ENCODE data around the gene HDAC9. TPM values are rescaled to one million over a fixed set of nuclear protein-coding genes. Genes with fewer than 3 reads are reported as not detected.

HDAC9 gene
- total RNA-seq, 1 donor from 2014 or later: 28.6 TPM

DNA sequence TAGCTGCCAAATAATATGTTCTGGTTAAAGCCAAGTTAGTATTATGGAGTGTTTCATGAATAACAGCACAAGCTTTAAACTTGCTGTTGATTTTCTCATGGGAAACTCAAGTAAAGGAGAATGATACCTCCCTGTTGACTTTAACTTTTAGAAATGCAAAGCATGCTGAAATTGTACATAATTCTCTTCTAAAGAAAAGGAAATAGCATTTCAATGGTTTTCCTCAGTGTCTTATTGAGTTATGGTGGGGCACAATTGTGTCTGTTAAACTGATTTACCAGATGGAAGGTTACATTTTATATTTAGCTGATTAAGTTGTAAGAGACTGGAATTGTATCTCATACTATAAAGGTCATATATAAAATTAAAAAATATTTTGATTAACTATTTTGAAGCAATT, 119.3 kb downstream of the HDAC9 start:
- TF ChIP-seq EZH2 (IDR thresholded peaks at IDR 0.05) (no peak), EZH2phosphoT487 (IDR thresholded peaks at IDR 0.05) (no peak)
- TF ChIP-seq, protein P1, sequence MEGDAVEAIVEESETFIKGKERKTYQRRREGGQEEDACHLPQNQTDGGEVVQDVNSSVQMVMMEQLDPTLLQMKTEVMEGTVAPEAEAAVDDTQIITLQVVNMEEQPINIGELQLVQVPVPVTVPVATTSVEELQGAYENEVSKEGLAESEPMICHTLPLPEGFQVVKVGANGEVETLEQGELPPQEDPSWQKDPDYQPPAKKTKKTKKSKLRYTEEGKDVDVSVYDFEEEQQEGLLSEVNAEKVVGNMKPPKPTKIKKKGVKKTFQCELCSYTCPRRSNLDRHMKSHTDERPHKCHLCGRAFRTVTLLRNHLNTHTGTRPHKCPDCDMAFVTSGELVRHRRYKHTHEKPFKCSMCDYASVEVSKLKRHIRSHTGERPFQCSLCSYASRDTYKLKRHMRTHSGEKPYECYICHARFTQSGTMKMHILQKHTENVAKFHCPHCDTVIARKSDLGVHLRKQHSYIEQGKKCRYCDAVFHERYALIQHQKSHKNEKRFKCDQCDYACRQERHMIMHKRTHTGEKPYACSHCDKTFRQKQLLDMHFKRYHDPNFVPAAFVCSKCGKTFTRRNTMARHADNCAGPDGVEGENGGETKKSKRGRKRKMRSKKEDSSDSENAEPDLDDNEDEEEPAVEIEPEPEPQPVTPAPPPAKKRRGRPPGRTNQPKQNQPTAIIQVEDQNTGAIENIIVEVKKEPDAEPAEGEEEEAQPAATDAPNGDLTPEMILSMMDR (IDR thresholded peaks at IDR 0.05): no peak
- Mint-ChIP-seq H3K4me3 (no peak overlapping the region), H3K27ac (no peak overlapping the region), H3K27me3 (ENCODE audit: insufficient read depth, low read depth) (no peaks in the 10 kb centered on the region), H3K36me3 (peaks cover 2% of the 10 kb centered on the region), H3K9me3 (no peaks in the 10 kb centered on the region), H3K4me1 (no peaks in the 10 kb centered on the region)
- Histone ChIP-seq H3K9me3 (ENCODE audit: low read depth) (no peaks in the 10 kb centered on the region), H3K79me2 (ENCODE audit: low read depth) (no peaks in the 10 kb centered on the region), H3F3A (ENCODE audit: low read depth) (no peaks in the 10 kb centered on the region), H2AFZ (replicated peaks) (no peak overlapping the region), H3K4me1 (no peaks in the 10 kb centered on the region), H4K20me1 (ENCODE audit: low read depth) (no peaks in the 10 kb centered on the region), H3K27ac (no peak overlapping the region), H3K9ac (no peak overlapping the region), H3K4me2 (no peak overlapping the region), H3K36me3 (no peaks in the 10 kb centered on the region), H3K4me3 (no peak overlapping the region), H3K27me3 (no peaks in the 10 kb centered on the region)
- no peak for DNase-seq (ENCODE audit: low spot score)

DNA sequence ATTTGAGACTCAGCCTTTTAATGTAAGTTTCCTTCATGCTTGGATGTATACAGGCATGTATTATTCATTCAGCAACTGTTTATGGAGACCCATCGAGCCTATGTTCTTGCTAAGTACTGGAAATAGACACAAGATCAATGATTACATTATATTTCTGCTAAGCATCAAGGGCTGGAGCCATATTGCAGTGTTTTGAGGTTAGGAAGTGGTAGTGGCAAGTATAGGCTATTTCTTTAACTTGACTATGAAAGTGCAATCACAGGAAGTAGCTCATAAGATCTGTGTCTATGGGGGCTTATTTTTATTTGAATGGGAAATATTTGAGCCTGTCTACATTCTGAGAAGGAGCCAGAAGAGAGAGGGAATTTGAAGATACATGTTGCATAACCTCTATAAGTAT, 123.8 kb downstream of the HDAC9 start:
- Histone ChIP-seq H3K4me3 (no peak overlapping the region), H3K9me3 (ENCODE audit: low read depth) (no peaks in the 10 kb centered on the region), H3K4me2 (no peak overlapping the region), H3K36me3 (no peaks in the 10 kb centered on the region), H3K79me2 (ENCODE audit: low read depth) (no peaks in the 10 kb centered on the region), H2AFZ (replicated peaks) (no peak overlapping the region), H3F3A (ENCODE audit: low read depth) (no peaks in the 10 kb centered on the region), H3K27me3 (no peaks in the 10 kb centered on the region), H4K20me1 (ENCODE audit: low read depth) (no peaks in the 10 kb centered on the region), H3K4me1 (peaks cover 3% of the 10 kb centered on the region), H3K27ac (no peak overlapping the region), H3K9ac (no peak overlapping the region)
- Mint-ChIP-seq H3K4me3 (no peak overlapping the region), H3K4me1 (peaks cover 7% of the 10 kb centered on the region), H3K9me3 (no peaks in the 10 kb centered on the region), H3K27ac (no peak overlapping the region), H3K36me3 (no peaks in the 10 kb centered on the region), H3K27me3 (ENCODE audit: insufficient read depth, low read depth) (no peaks in the 10 kb centered on the region)
- TF ChIP-seq EZH2phosphoT487 (IDR thresholded peaks at IDR 0.05) (no peak), EZH2 (IDR thresholded peaks at IDR 0.05) (no peak)
- TF ChIP-seq, protein P1 (IDR thresholded peaks at IDR 0.05): no peak
- no peak for DNase-seq (ENCODE audit: low spot score)

DNA sequence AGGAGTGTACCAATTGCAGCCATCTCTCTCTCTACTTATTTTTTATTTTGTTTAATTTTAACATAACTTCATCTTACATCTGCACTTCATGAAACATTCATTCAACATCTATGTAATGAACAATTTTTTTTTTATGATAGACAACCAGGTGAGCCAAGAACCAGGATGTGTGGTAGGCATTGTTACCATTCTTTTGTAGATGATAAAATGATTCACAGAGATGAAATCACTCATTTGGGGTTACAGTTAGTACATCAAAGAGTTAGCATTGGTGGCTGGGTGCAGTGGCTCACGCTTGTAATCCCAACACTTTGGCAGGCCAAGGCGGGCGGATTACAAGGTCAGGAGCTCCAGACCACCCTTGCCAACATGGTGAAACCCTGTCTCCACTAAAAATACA, 127.8 kb downstream of the HDAC9 start:
- no peak for DNase-seq (ENCODE audit: low spot score)
- H3K4me2 ChIP-seq: no peak overlapping the region
- no peak overlapping the region for H2AFZ ChIP-seq (replicated peaks)
- Mint-ChIP-seq H3K9me3 (no peaks in the 10 kb centered on the region), H3K4me3 (no peak overlapping the region), H3K27me3 (ENCODE audit: insufficient read depth, low read depth) (no peaks in the 10 kb centered on the region), H3K36me3 (no peaks in the 10 kb centered on the region), H3K4me1 (peaks cover 12% of the 10 kb centered on the region), H3K27ac (no peak overlapping the region)
- H3K36me3 ChIP-seq: no peaks in the 10 kb centered on the region
- H3K4me1 ChIP-seq: peaks cover 6% of the 10 kb centered on the region
- no peaks in the 10 kb centered on the region for H3K27me3 ChIP-seq
- no peaks in the 10 kb centered on the region for H4K20me1 ChIP-seq (ENCODE audit: low read depth)
- H3K4me3 ChIP-seq: no peak overlapping the region
- H3K9ac ChIP-seq: no peak overlapping the region
- H3K9me3 ChIP-seq (ENCODE audit: low read depth): no peaks in the 10 kb centered on the region
- no peak overlapping the region for H3K27ac ChIP-seq
- H3F3A ChIP-seq (ENCODE audit: low read depth): no peaks in the 10 kb centered on the region
- H3K79me2 ChIP-seq (ENCODE audit: low read depth): no peaks in the 10 kb centered on the region
- TF ChIP-seq EZH2 (IDR thresholded peaks at IDR 0.05): no peak
- TF ChIP-seq EZH2phosphoT487 (IDR thresholded peaks at IDR 0.05): no peak
- TF ChIP-seq, protein P1 (IDR thresholded peaks at IDR 0.05): no peak
